ENCODE results near the gene ERC2.

The ERC2 gene

DNA sequence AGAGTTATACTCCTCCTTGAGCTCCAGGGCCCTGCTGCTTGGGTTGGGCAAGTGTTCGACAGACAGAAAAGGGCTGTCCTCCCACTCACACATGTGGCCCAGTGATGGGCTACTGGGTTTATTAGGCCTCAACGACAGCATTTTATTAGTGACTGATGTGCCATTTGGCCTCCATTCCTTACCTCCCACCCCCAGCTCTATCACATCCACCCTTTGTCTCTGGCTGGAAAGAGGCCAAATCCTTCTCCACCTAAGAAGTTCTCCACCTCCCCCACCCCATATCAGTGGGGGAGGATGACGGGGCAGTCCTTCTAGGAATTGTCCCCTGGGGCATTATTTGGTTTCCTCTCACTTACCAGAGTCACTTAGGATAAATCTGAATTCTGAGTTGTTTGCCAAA is 924.0 kb downstream of the ERC2 start:
- no peaks in the 10 kb centered on the region for H3K36me3 ChIP-seq (ENCODE audit: control insufficient read depth, low read depth, low read length)
- no peak overlapping the region for H3K27ac ChIP-seq (ENCODE audit: low read length)
- H3K9me3 ChIP-seq (ENCODE audit: control insufficient read depth, low read depth, low read length): no peaks in the 10 kb centered on the region
- peaks cover 36% of the 10 kb centered on the region for H3K4me1 ChIP-seq (ENCODE audit: control insufficient read depth, low read depth, low read length)
- H3K4me3 ChIP-seq (ENCODE audit: low read length): no peak overlapping the region
- H3K27me3 ChIP-seq (ENCODE audit: control insufficient read depth, insufficient read depth, low read length): no peaks in the 10 kb centered on the region
- H3K9ac ChIP-seq (ENCODE audit: low read length): no peak overlapping the region

DNA sequence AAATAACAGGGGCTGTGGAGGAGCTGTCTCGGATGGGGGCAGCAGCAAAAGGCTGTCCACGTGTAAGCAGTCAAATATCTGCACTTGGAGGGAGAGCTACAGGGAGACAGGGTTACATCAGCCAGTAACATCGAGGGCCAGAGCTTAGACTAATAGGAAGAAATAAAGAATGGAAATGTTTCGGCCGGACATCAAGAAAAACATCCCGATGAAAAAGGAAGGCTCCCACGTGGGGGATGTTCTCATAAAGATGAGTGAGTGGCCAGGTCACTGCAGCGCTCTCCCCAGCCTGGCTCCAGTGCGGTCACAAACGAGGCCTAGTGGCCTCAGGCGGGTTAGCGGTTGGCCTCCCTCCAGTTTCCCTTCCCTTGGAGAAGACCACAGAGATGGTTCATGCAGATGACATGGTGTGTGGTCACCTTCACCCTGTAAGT is 925.1 kb downstream of the ERC2 start:
- no peaks in the 10 kb centered on the region for H3K36me3 ChIP-seq (ENCODE audit: control insufficient read depth, low read depth, low read length)
- no peak overlapping the region for H3K4me3 ChIP-seq (ENCODE audit: low read length)
- H3K4me1 ChIP-seq (ENCODE audit: control insufficient read depth, low read depth, low read length): peaks cover 43% of the 10 kb centered on the region
- no peaks in the 10 kb centered on the region for H3K27me3 ChIP-seq (ENCODE audit: control insufficient read depth, insufficient read depth, low read length)
- no peaks in the 10 kb centered on the region for H3K9me3 ChIP-seq (ENCODE audit: control insufficient read depth, low read depth, low read length)
- H3K27ac ChIP-seq (ENCODE audit: low read length): no peak overlapping the region
- no peak overlapping the region for H3K9ac ChIP-seq (ENCODE audit: low read length)

DNA sequence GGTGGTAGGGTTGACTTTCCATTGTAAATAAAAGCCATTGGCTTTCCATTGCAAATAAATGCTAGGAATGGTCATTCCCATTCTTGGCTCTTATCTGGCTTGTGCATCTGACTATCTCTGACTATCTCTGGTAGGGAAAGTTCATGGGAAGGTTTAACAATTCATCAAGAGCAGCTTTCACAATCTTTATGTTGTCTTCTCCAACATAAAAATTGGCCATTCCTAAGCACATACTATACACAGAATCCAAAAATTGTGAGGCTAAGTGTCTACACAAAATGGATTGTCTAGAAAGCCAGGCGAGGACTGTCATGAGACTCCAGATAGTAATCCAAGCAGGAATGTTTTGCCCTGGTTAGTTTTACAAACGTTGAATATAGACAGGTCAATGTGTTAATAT is 926.8 kb downstream of the ERC2 start:
- Histone ChIP-seq H3K9ac (ENCODE audit: low read length) (no peak overlapping the region), H3K36me3 (ENCODE audit: control insufficient read depth, low read depth, low read length) (no peaks in the 10 kb centered on the region), H3K9me3 (ENCODE audit: control insufficient read depth, low read depth, low read length) (no peaks in the 10 kb centered on the region), H3K27ac (ENCODE audit: low read length) (no peak overlapping the region), H3K27me3 (ENCODE audit: control insufficient read depth, insufficient read depth, low read length) (no peaks in the 10 kb centered on the region), H3K4me1 (ENCODE audit: control insufficient read depth, low read depth, low read length) (peaks cover 36% of the 10 kb centered on the region), H3K4me3 (ENCODE audit: low read length) (no peak overlapping the region)

DNA sequence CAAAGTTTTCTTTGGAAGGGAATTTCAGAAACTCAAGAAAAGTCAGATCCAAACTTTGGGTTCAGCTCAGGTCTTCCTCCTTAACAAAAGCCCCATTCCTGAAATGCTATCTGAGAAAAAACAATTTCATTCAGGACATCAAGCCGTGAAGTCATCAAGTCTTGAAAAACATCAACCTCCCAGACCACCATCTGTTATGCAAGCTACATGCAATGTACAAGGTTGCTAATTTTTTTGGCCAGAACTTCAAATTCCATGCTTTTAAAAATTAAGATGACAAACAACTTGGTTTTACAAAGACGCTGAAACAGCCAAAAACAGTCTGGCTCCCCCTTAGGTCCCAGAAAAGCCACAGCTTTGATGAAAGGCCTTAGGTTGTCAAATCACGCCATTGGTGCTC is 927.3 kb downstream of the ERC2 start:
- H3K27me3 ChIP-seq (ENCODE audit: control insufficient read depth, insufficient read depth, low read length): no peaks in the 10 kb centered on the region
- H3K4me1 ChIP-seq (ENCODE audit: control insufficient read depth, low read depth, low read length): peaks cover 35% of the 10 kb centered on the region
- no peak overlapping the region for H3K9ac ChIP-seq (ENCODE audit: low read length)
- no peak overlapping the region for H3K27ac ChIP-seq (ENCODE audit: low read length)
- no peaks in the 10 kb centered on the region for H3K36me3 ChIP-seq (ENCODE audit: control insufficient read depth, low read depth, low read length)
- H3K9me3 ChIP-seq (ENCODE audit: control insufficient read depth, low read depth, low read length): no peaks in the 10 kb centered on the region
- H3K4me3 ChIP-seq (ENCODE audit: low read length): no peak overlapping the region

DNA sequence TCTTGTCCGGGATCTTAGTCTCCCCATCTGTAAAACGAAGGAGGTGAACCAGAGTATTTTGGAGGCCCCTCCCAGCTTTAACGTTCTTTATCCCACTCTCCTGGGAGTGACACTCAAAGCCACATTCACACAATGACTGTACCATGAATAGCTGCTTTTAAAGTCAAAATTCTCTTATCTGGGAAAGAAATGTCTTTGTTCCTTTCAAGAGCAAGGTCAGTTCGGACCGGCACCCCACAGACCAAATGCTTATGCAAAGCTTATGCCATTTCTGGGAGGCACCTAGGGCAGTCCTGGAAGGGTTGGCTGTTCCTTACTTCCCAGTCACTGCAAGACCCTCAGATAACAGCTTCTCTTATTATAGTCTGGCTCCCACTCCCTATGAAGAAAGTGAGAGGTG is 927.7 kb downstream of the ERC2 start:
- Histone ChIP-seq H3K4me3 (ENCODE audit: low read length) (no peak overlapping the region), H3K9ac (ENCODE audit: low read length) (no peak overlapping the region), H3K27me3 (ENCODE audit: control insufficient read depth, insufficient read depth, low read length) (no peaks in the 10 kb centered on the region), H3K9me3 (ENCODE audit: control insufficient read depth, low read depth, low read length) (no peaks in the 10 kb centered on the region), H3K27ac (ENCODE audit: low read length) (no peak overlapping the region), H3K36me3 (ENCODE audit: control insufficient read depth, low read depth, low read length) (no peaks in the 10 kb centered on the region), H3K4me1 (ENCODE audit: control insufficient read depth, low read depth, low read length) (peaks cover 35% of the 10 kb centered on the region)

DNA sequence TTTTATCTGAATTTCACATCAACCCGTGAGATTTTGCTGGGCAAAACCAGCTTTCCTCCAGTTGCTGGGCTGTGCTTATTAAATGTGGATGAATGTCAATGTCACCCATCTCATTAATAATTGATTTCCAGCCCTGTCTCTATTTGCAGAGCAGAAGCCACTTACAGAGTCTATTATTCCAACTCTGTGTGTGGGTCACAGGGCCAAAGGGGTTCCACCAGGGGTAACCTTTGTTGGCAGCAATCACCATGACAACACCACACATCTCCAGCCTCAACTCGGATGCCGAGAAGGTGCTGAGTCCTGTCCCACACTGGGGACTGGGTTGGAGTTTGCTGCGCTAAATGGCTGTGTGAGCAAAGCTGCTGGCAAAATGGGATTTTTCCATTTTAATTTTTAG is 930.1 kb downstream of the ERC2 start:
- H3K36me3 ChIP-seq (ENCODE audit: control insufficient read depth, low read depth, low read length): no peaks in the 10 kb centered on the region
- H3K27ac ChIP-seq (ENCODE audit: low read length): no peak overlapping the region
- no peaks in the 10 kb centered on the region for H3K9me3 ChIP-seq (ENCODE audit: control insufficient read depth, low read depth, low read length)
- no peaks in the 10 kb centered on the region for H3K27me3 ChIP-seq (ENCODE audit: control insufficient read depth, insufficient read depth, low read length)
- H3K4me3 ChIP-seq (ENCODE audit: low read length): no peak overlapping the region
- H3K4me1 ChIP-seq (ENCODE audit: control insufficient read depth, low read depth, low read length): peaks cover 35% of the 10 kb centered on the region
- H3K9ac ChIP-seq (ENCODE audit: low read length): no peak overlapping the region

DNA sequence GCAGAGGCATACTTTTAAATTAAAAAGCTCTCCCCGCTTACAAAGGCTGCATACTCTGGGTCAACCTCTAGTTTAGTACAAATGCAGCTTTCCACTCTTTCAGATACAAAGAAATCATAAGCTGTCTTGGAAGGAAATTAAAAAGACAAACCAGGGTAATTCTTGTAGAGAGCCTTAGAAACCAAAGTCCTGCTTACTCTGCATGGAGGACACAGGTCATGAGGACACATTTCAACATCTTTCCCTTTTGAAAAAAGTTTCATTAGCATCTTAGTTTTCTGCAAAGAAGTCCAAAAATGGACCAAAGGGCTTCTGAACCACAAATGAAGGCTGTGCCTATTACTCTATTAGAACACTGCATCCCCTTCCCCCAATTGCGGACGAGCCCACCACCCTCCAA is 930.7 kb downstream of the ERC2 start:
- no peak overlapping the region for H3K9ac ChIP-seq (ENCODE audit: low read length)
- H3K27me3 ChIP-seq (ENCODE audit: control insufficient read depth, insufficient read depth, low read length): no peaks in the 10 kb centered on the region
- H3K27ac ChIP-seq (ENCODE audit: low read length): no peak overlapping the region
- no peak overlapping the region for H3K4me3 ChIP-seq (ENCODE audit: low read length)
- H3K36me3 ChIP-seq (ENCODE audit: control insufficient read depth, low read depth, low read length): no peaks in the 10 kb centered on the region
- no peaks in the 10 kb centered on the region for H3K9me3 ChIP-seq (ENCODE audit: control insufficient read depth, low read depth, low read length)
- H3K4me1 ChIP-seq (ENCODE audit: control insufficient read depth, low read depth, low read length): peaks cover 35% of the 10 kb centered on the region

DNA sequence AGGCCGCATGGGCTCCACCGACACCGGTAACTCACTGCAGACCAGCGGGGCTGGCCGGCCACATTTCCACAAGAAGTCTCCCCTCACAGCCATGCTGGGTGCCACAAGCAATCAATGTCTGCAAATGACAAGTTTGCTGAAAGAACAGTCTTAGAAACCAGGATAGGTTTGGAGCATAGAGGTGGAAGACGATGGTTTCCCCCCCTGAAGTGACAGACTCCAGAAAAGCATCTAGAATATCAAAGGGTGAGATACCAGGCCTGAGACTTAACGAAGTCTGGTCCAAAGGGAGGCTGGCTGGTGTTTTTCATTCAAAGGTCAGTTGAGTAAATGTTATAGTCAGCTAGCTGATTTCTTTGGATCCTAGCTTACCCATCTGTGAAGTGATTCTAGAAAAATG is 931.1 kb downstream of the ERC2 start:
- no peaks in the 10 kb centered on the region for H3K27me3 ChIP-seq (ENCODE audit: control insufficient read depth, insufficient read depth, low read length)
- H3K9ac ChIP-seq (ENCODE audit: low read length): no peak overlapping the region
- H3K4me3 ChIP-seq (ENCODE audit: low read length): no peak overlapping the region
- no peaks in the 10 kb centered on the region for H3K36me3 ChIP-seq (ENCODE audit: control insufficient read depth, low read depth, low read length)
- peaks cover 35% of the 10 kb centered on the region for H3K4me1 ChIP-seq (ENCODE audit: control insufficient read depth, low read depth, low read length)
- no peaks in the 10 kb centered on the region for H3K9me3 ChIP-seq (ENCODE audit: control insufficient read depth, low read depth, low read length)
- H3K27ac ChIP-seq (ENCODE audit: low read length): no peak overlapping the region

DNA sequence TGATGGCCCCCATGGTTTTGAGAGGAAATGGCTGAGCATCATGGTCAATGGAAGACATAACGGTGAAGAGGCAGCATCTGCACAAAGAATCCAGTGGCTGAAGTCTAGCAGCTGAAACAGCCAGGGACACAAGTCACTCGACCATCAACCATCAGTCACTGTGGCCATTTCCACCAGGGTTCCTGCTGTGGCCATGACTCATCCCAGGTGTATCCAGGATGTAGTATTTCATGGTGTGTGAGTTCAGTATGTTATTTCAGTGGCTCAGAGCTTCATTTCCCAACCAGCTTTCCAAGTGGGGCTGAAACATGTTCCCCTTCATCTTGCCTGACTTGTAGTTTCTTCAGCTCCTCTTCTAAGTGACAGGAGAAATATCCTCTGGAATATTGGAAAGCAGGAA is 933.4 kb downstream of the ERC2 start:
- Histone ChIP-seq H3K36me3 (ENCODE audit: control insufficient read depth, low read depth, low read length) (no peaks in the 10 kb centered on the region), H3K9ac (ENCODE audit: low read length) (no peak overlapping the region), H3K9me3 (ENCODE audit: control insufficient read depth, low read depth, low read length) (no peaks in the 10 kb centered on the region), H3K4me3 (ENCODE audit: low read length) (no peak overlapping the region), H3K27me3 (ENCODE audit: control insufficient read depth, insufficient read depth, low read length) (no peaks in the 10 kb centered on the region), H3K27ac (ENCODE audit: low read length) (no peak overlapping the region), H3K4me1 (ENCODE audit: control insufficient read depth, low read depth, low read length) (peaks cover 29% of the 10 kb centered on the region)

DNA sequence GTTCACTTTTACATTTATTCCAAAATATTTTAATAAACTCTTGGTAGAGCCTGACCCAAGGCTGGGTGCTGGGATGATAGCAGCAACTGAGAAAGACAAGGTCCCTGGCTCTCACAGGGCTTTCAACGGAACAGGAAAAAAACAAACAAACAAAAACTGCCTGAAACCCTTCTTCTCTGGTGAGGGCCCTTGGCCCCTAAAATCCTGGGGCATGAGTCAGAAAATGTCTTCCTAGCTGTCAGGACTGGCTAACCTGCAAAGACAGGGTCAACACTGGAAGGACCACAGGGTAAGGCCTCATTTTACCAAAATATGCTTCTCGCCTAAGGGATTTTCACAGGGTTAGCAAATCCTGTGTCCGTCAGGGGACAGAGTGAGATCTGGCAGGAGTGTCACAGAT is 935.5 kb downstream of the ERC2 start:
- H3K4me3 ChIP-seq (ENCODE audit: low read length): no peak overlapping the region
- no peaks in the 10 kb centered on the region for H3K36me3 ChIP-seq (ENCODE audit: control insufficient read depth, low read depth, low read length)
- no peak overlapping the region for H3K9ac ChIP-seq (ENCODE audit: low read length)
- H3K27me3 ChIP-seq (ENCODE audit: control insufficient read depth, insufficient read depth, low read length): no peaks in the 10 kb centered on the region
- H3K4me1 ChIP-seq (ENCODE audit: control insufficient read depth, low read depth, low read length): peaks cover 16% of the 10 kb centered on the region
- H3K9me3 ChIP-seq (ENCODE audit: control insufficient read depth, low read depth, low read length): no peaks in the 10 kb centered on the region
- no peak overlapping the region for H3K27ac ChIP-seq (ENCODE audit: low read length)

DNA sequence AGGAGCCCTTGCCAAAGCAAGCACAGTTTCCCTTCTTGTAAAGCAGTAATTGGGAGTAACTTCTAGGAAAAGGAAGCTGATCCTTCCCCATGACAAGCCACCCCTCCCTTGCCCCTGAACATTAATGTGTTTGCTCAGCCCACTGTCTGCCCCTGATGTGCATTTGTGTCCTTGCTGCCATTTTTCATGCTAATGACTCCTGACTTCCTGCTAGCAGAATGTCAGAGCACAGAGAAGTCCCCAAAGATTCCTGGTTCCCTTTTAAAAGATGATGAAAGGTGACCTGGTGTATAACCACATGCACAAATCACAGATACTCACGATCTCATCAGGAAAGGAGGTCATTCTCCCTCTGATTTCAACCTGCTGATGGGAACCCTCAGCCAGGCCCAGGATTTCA is 936.9 kb downstream of the ERC2 start:
- no peak overlapping the region for H3K4me3 ChIP-seq (ENCODE audit: low read length)
- H3K36me3 ChIP-seq (ENCODE audit: control insufficient read depth, low read depth, low read length): no peaks in the 10 kb centered on the region
- H3K27ac ChIP-seq (ENCODE audit: low read length): no peak overlapping the region
- peaks cover 10% of the 10 kb centered on the region for H3K4me1 ChIP-seq (ENCODE audit: control insufficient read depth, low read depth, low read length)
- H3K27me3 ChIP-seq (ENCODE audit: control insufficient read depth, insufficient read depth, low read length): no peaks in the 10 kb centered on the region
- no peak overlapping the region for H3K9ac ChIP-seq (ENCODE audit: low read length)
- H3K9me3 ChIP-seq (ENCODE audit: control insufficient read depth, low read depth, low read length): no peaks in the 10 kb centered on the region

DNA sequence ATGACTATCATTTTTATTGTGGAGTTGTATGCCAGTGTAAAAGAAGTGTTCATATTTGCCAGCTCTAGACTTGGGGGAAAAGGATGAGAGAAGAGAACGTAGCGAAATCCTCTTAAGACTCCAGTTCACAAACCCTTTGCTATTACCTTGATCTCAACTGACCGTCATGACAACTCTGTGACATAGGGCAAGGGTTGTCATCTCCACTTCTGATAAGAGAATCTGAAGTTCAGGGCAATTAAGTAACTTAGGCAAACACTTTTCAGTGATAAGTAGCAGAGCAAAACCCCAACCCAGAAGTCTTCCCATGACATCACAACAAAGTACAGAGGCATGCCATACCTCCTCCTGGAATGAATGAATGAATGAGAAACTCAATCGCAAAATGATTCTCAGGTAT is 940.9 kb downstream of the ERC2 start:
- no peaks in the 10 kb centered on the region for H3K36me3 ChIP-seq (ENCODE audit: control insufficient read depth, low read depth, low read length)
- no peak overlapping the region for H3K27ac ChIP-seq (ENCODE audit: low read length)
- no peak overlapping the region for H3K4me3 ChIP-seq (ENCODE audit: low read length)
- H3K9ac ChIP-seq (ENCODE audit: low read length): no peak overlapping the region
- H3K9me3 ChIP-seq (ENCODE audit: control insufficient read depth, low read depth, low read length): no peaks in the 10 kb centered on the region
- H3K27me3 ChIP-seq (ENCODE audit: control insufficient read depth, insufficient read depth, low read length): no peaks in the 10 kb centered on the region
- H3K4me1 ChIP-seq (ENCODE audit: control insufficient read depth, low read depth, low read length): peaks cover 15% of the 10 kb centered on the region

All from iPS-18a (cell line).